Activated CD4-positive, alpha-beta T cell treated with anti-CD3 and anti-CD28 coated beads, Interleukin-2, amount 10 ng/mL, durations not matched to agents 7 days and 5 days (primary cell): Measurements from ENCODE around the gene KIAA0408. TPM values are rescaled to one million over a fixed set of nuclear protein-coding genes. Genes with fewer than 3 reads are reported as not detected.

Source experiments
- CTCF ChIA-PET: fragments of 350-600 bp; sonication (Branson Sonifier 250); formaldehyde crosslinking; loops from one replicate; lab custom pipeline; 2021; ENCODE audit warnings: antibody characterized with exemption; lab: Charles Lee
- POLR2A ChIA-PET: fragments of 350-600 bp; sonication (Branson Sonifier 250); formaldehyde crosslinking; loops from one replicate; lab custom pipeline; 2021; ENCODE audit warnings: antibody characterized with exemption; lab: Charles Lee
- DNase-seq: peaks from one replicate; pipeline ENCODE4 v3.0.0-alpha.2; 2020
- H3K27ac Mint-ChIP-seq: one replicate; pipeline ENCODE4 v1.8.0; 2021; ENCODE audit warnings: mild to moderate bottlenecking, moderate library complexity, mixed read lengths
- H3K27me3 Mint-ChIP-seq: one replicate; pipeline ENCODE4 v1.8.0; 2021; ENCODE audit warnings: mixed read lengths
- H3K36me3 Mint-ChIP-seq: one replicate; pipeline ENCODE4 v1.8.0; 2021; ENCODE audit warnings: low read depth, mixed read lengths
- H3K4me1 Mint-ChIP-seq: one replicate; pipeline ENCODE4 v1.8.0; 2021; ENCODE audit warnings: mixed read lengths
- H3K4me3 Mint-ChIP-seq: one replicate; pipeline ENCODE4 v1.8.0; 2021; ENCODE audit warnings: mild to moderate bottlenecking, moderate library complexity, mixed read lengths
- H3K9me3 Mint-ChIP-seq: one replicate; pipeline ENCODE4 v1.8.0; 2021; ENCODE audit warnings: mixed read lengths
- total RNA-seq, 2 experiments: library from RNA; stranded (reverse); gene quantifications; one replicate each; pipeline ENCODE4 v1.2.3, GENCODE V29; 2021

The KIAA0408 gene
- total RNA-seq, 2 experiments from 2014 or later, result 2.7 to 4.4 TPM

DNA sequence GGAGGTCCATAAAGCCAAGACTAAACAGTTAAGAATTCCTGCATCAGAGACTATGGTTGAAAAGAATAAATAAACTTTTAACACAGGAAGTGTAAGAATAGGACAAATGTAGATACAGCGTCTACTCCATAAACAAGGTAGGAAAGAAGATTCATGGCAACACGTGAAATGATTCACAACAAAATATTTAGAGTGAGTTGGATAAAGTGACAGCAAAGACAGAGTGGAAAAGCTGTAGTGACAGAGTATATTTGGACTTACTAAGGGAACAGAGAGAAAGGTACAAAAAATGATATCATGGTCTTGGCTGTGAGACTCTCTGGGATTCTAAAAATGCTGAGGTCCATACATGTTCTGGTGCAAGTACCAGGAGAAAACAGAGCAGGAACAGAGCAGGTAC lies 21.9 kb upstream of the KIAA0408 start:
- POLR2A ChIA-PET, result no interaction called here
- no peak for DNase-seq

GRCh38 chr6:127477658-127478057 lies 18.5 kb upstream of the KIAA0408 start:
- ChIA-PET CTCF (no interaction called here), POLR2A (no interaction called here)
- peaks cover 27% of the 10 kb centered on the region for H3K36me3 Mint-ChIP-seq
- H3K27me3 Mint-ChIP-seq, result peaks cover 12% of the 10 kb centered on the region
- no peak overlapping the region for H3K4me3 Mint-ChIP-seq
- no peak overlapping the region for H3K27ac Mint-ChIP-seq
- peaks cover 5% of the 10 kb centered on the region for H3K9me3 Mint-ChIP-seq
- peaks cover 2% of the 10 kb centered on the region for H3K4me1 Mint-ChIP-seq
- DNase-seq, result no peak

More for the DNA sequence above, 21.9 kb upstream of the KIAA0408 start:
- Mint-ChIP-seq H3K27ac (no peak overlapping the region), H3K27me3 (peaks cover 6% of the 10 kb centered on the region), H3K9me3 (peaks cover 18% of the 10 kb centered on the region), H3K4me3 (no peak overlapping the region), H3K4me1 (peaks cover 28% of the 10 kb centered on the region), H3K36me3 (peaks cover 36% of the 10 kb centered on the region)
- CTCF ChIA-PET, result interaction anchor here (1.6 kb wide), 1 partner anchor 36 kb away, joined by 8 read pairs; no protein-coding TSS in a partner anchor

DNA sequence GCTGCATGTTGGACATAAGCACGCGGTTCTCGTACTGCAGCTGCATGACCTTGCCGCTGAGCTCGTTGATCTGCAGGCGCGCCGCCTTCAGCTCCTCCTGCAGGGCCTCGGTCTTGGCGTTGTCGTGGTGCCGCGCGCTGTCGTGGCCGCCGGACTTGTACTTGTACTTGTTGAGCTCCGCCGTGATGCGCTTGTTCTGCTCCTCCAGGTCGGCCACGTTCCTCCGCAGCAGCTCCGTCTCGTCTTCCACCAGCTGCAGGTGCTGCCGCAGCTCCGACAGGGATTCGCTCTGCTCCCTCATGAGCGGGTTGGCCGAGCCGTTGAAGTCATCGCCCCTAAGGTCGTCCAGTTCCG lies 16.6 kb upstream of the KIAA0408 start:
- no peak overlapping the region for H3K4me3 Mint-ChIP-seq
- ChIA-PET CTCF (interaction anchor here (1.2 to 1.9 kb wide), 2 partner anchors 10 to 18 kb away, joined by 3 to 4 read pairs; no protein-coding TSS in a partner anchor), POLR2A (no interaction called here)
- DNase-seq, result no peak
- H3K4me1 Mint-ChIP-seq, result no peaks in the 10 kb centered on the region
- peaks cover 5% of the 10 kb centered on the region for H3K9me3 Mint-ChIP-seq
- no peak overlapping the region for H3K27ac Mint-ChIP-seq
- H3K36me3 Mint-ChIP-seq, result peaks cover 15% of the 10 kb centered on the region
- peaks cover 13% of the 10 kb centered on the region for H3K27me3 Mint-ChIP-seq

DNA sequence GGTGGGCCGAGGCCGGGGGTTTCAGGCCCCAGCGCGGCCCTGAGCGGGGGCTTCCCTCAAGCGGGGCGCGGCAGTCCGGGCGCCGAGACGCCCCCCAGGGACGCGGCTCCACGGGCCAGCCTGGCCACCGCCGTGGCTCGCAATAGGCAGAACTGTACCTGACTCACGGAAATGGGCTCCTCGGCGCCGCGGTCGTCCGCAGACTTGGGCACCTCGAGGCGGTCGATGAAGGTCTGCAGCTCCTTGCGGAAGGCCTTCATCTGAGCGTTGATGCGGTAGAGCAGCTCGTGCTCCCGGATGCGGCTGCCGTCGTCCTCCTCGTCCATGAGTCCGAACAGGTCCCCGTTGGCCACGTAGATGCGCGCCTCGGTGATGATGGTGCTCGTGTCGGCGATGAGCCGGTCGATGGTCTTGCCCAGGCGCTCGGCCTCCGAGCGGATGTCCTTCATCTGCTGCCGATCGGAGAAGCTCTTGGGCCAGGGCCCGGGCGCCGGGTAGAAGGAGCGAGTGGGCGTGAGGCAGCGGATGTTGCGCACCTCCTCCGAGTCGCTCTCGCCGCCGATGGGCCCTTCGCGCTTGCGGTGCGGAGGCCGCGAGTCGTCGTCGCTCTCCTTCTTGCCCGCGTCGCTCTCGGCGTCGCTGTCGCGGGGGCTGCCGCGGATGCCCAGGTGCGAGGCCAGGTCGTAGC lies 16.1 kb upstream of the KIAA0408 start:
- Mint-ChIP-seq H3K27ac (no peak overlapping the region), H3K36me3 (peaks cover 15% of the 10 kb centered on the region), H3K4me3 (no peak overlapping the region), H3K27me3 (peaks cover 13% of the 10 kb centered on the region), H3K4me1 (no peaks in the 10 kb centered on the region), H3K9me3 (peaks cover 5% of the 10 kb centered on the region)
- no peak for DNase-seq
- ChIA-PET CTCF (interaction anchor here (1.2 to 1.9 kb wide), 2 partner anchors 10 to 19 kb away, joined by 3 to 4 read pairs; no protein-coding TSS in a partner anchor), POLR2A (no interaction called here)

- POLR2A ChIA-PET, result no interaction called here
- no peak overlapping the region for H3K27ac Mint-ChIP-seq
- no peaks in the 10 kb centered on the region for H3K4me1 Mint-ChIP-seq
- peaks cover 7% of the 10 kb centered on the region for H3K36me3 Mint-ChIP-seq
- DNase-seq, result no peak
- H3K4me3 Mint-ChIP-seq, result no peak overlapping the region
- CTCF ChIA-PET, result no interaction called here
- H3K9me3 Mint-ChIP-seq, result peaks cover 3% of the 10 kb centered on the region
- H3K27me3 Mint-ChIP-seq, result peaks cover 9% of the 10 kb centered on the region
Measured at GRCh38 chr6:127471379-127472255, 12.4 kb upstream of the KIAA0408 start.

GRCh38 chr6:127468936-127469335 lies 9.7 kb upstream of the KIAA0408 start:
- H3K36me3 Mint-ChIP-seq, result no peaks in the 10 kb centered on the region
- ChIA-PET POLR2A (interaction anchor here (0.6 kb wide), 1 partner anchor 71 kb away, joined by 4 read pairs; no protein-coding TSS in a partner anchor), CTCF (interaction anchor here (0.8 to 1.4 kb wide), 2 partner anchors 45 to 70 kb away, joined by 3 to 4 read pairs; no protein-coding TSS in a partner anchor)
- no peak overlapping the region for H3K4me3 Mint-ChIP-seq
- no peaks in the 10 kb centered on the region for H3K4me1 Mint-ChIP-seq
- H3K27me3 Mint-ChIP-seq, result peaks cover 4% of the 10 kb centered on the region
- no peak for DNase-seq
- H3K27ac Mint-ChIP-seq, result no peak overlapping the region
- H3K9me3 Mint-ChIP-seq, result no peaks in the 10 kb centered on the region

DNA sequence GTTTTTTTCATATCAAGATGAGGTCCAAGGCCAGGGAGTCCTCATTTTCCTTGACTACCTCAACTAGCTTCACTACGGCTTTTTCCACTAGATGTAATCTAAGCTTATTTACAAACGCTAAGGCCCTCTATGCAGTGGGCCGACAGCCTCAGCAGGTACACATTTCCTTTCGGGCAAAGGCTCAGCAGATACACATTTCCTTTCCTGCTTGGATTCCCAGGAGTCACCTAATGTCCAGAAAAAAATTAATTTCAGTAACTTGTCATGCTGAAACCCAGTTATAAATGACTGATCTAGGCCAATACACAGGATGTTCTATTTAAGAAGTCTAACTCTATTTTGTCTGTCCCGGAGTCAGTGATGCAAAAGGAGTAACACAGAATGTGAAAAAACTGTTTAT lies 7.2 kb upstream of the KIAA0408 start:
- Mint-ChIP-seq H3K36me3 (no peaks in the 10 kb centered on the region), H3K4me1 (no peaks in the 10 kb centered on the region), H3K27me3 (no peaks in the 10 kb centered on the region), H3K27ac (no peak overlapping the region), H3K4me3 (no peak overlapping the region), H3K9me3 (no peaks in the 10 kb centered on the region)
- ChIA-PET POLR2A (no interaction called here), CTCF (interaction anchor here (1.5 to 2.9 kb wide), 3 partner anchors 17 to 72 kb away, joined by 4 to 17 read pairs (median 9); no protein-coding TSS in a partner anchor)
- DNase-seq, result no peak

DNA sequence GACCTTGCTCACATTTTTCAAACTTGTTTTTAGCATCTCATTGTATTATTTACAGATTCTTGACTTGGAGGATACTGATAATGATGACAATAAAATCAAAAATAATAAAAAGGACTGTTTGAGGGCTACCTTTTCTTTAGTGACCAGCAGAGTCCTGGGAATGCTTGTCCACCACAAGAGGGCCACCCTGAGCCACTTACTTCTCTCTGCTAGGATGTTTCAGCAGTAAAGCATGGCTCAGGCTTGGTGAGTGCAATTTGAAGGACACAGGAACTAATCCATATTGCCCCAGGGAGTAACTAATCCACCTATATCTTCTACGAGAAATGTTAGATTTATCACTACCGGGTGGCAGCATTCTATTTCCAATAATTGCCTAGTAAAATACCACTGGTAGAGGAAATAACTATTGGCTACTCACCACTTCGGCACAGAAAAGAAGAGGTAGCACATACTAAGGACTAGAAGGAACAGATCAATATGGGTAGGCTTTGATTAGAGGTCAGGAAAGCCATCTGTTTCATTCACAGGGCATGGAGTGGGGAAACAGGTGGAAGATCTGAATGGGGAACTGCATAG lies 5.8 kb upstream of the KIAA0408 start:
- Mint-ChIP-seq H3K27me3 (no peaks in the 10 kb centered on the region), H3K4me3 (no peak overlapping the region), H3K36me3 (no peaks in the 10 kb centered on the region), H3K4me1 (peaks cover 10% of the 10 kb centered on the region), H3K9me3 (no peaks in the 10 kb centered on the region), H3K27ac (no peak overlapping the region)
- ChIA-PET CTCF (interaction anchor here (2.9 kb wide), 1 partner anchor 74 kb away, joined by 17 read pairs; no protein-coding TSS in a partner anchor), POLR2A (no interaction called here)
- DNase-seq, result peak; percentile 67

DNA sequence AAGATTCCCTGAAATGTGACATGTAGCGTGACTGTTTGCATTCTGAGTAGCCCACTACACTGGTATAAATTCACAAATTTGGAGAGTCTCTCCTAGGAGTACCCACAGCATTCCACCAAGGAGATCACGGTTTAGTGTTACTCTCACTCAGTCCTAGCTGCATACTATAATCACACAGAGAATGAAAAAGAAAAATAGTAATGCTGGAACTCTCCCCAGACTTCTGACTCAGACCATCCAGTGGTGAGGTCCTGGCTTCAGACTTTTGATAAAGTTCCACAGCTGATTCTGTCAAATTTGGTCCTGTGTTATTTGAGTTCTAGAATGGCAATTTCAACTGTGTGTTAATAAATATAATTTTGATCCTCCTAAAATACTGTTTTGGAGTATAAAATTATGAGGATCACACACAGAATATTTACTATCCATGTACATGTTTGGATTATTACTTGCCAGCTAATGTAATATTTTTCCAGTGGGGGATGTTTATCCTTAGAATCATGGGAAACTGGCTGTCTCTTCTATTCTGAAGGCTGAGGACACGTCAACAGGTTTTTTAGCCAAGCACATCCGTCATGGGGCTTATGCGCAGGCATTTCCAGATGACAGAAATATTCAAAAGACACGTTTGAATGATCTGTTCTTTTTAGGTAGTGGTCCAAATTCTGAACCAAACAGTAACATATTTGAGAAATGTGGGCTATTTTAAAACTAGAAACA lies 5.1 kb upstream of the KIAA0408 start:
- DNase-seq, result no peak
- H3K27ac Mint-ChIP-seq, result no peak overlapping the region
- peaks cover 10% of the 10 kb centered on the region for H3K4me1 Mint-ChIP-seq
- POLR2A ChIA-PET, result interaction anchor here (0.6 kb wide), 1 partner anchor 20 kb away, joined by 3 read pairs; no protein-coding TSS in a partner anchor
- CTCF ChIA-PET, result interaction anchor here (0.7 to 1.9 kb wide), 3 partner anchors 20 to 75 kb away, joined by 3 to 5 read pairs (median 4); no protein-coding TSS in a partner anchor
- no peaks in the 10 kb centered on the region for H3K36me3 Mint-ChIP-seq
- no peaks in the 10 kb centered on the region for H3K27me3 Mint-ChIP-seq
- no peaks in the 10 kb centered on the region for H3K9me3 Mint-ChIP-seq
- H3K4me3 Mint-ChIP-seq, result no peak overlapping the region

- H3K27me3 Mint-ChIP-seq, result no peaks in the 10 kb centered on the region
- no peak overlapping the region for H3K27ac Mint-ChIP-seq
- no peak for DNase-seq
- H3K4me3 Mint-ChIP-seq, result no peak overlapping the region
- no peaks in the 10 kb centered on the region for H3K9me3 Mint-ChIP-seq
- ChIA-PET POLR2A (no interaction called here), CTCF (interaction anchor here (1.5 to 1.9 kb wide), 3 partner anchors 21 to 76 kb away, joined by 3 to 5 read pairs (median 4); partner anchors contain the start of gene MTCL3)
- no peaks in the 10 kb centered on the region for H3K36me3 Mint-ChIP-seq
- H3K4me1 Mint-ChIP-seq, result peaks cover 10% of the 10 kb centered on the region
Measured at GRCh38 chr6:127463056-127463455, 3.9 kb upstream of the KIAA0408 start.

GRCh38 chr6:127462376-127462775 lies 3.2 kb upstream of the KIAA0408 start:
- CTCF ChIA-PET, result interaction anchor here (1.5 to 1.9 kb wide), 3 partner anchors 22 to 76 kb away, joined by 3 to 5 read pairs (median 4); partner anchors contain the start of gene MTCL3
- no peaks in the 10 kb centered on the region for H3K9me3 Mint-ChIP-seq

GRCh38 chr6:127460465-127460864 lies 1.3 kb upstream of the KIAA0408 start:
- no peak overlapping the region for H3K27ac Mint-ChIP-seq
- H3K36me3 Mint-ChIP-seq, result no peaks in the 10 kb centered on the region
- H3K27me3 Mint-ChIP-seq, result no peaks in the 10 kb centered on the region
- H3K4me1 Mint-ChIP-seq, result peaks cover 10% of the 10 kb centered on the region
- no peak overlapping the region for H3K4me3 Mint-ChIP-seq
- no peaks in the 10 kb centered on the region for H3K9me3 Mint-ChIP-seq
- POLR2A ChIA-PET, result no interaction called here
- no peak for DNase-seq
- CTCF ChIA-PET, result interaction anchor here (1.1 to 1.5 kb wide), 2 partner anchors 25 to 28 kb away, joined by 3 to 5 read pairs; no protein-coding TSS in a partner anchor

More at GRCh38 chr6:127462376-127462775, 3.2 kb upstream of the KIAA0408 start:
- Mint-ChIP-seq H3K27ac (no peak overlapping the region), H3K4me3 (no peak overlapping the region), H3K36me3 (no peaks in the 10 kb centered on the region), H3K27me3 (no peaks in the 10 kb centered on the region), H3K4me1 (peaks cover 10% of the 10 kb centered on the region)
- POLR2A ChIA-PET, result no interaction called here
- DNase-seq, result no peak
